Daoy (cell line): ENCODE measurements around the gene PLCZ1. TPM values are rescaled to one million over a fixed set of nuclear protein-coding genes. Genes with fewer than 3 reads are reported as not detected.
"Not testable (repeated sequence)": the region's sequence is repeated elsewhere in the genome, so short reads cannot be mapped to it uniquely, and the experiment has no call there.

Experiments
- DNase-seq: peaks from one replicate; pipeline ENCODE4 v3.0.0-alpha.2; 2015; ENCODE audit warnings: low read depth
- total RNA-seq: library from RNA; depleted of rRNA; stranded (reverse); fragments of >200 nt; shearing (Covaris generic); gene quantifications from 2 replicates; pipeline ENCODE4 v1.2.3, GENCODE V29; 2014

The PLCZ1 gene
- total RNA-seq, 1 experiment from 2014 or later, result not detected

GRCh38 chr12:18703321-18703720, 34.5 kb downstream of the PLCZ1 start:
- no peak for DNase-seq

- no peak for DNase-seq
Measured at GRCh38 chr12:18700271-18700670, 37.5 kb downstream of the PLCZ1 start.

GRCh38 chr12:18696971-18697602, 40.7 kb downstream of the PLCZ1 start:
- DNase-seq, result no peak

GRCh38 chr12:18693986-18694385, 43.8 kb downstream of the PLCZ1 start:
- not testable (repeated sequence) for DNase-seq

- no peak for DNase-seq
Measured at GRCh38 chr12:18690653-18691052, 47.2 kb downstream of the PLCZ1 start.

- no peak for DNase-seq
Measured at GRCh38 chr12:18689771-18690170, 48.0 kb downstream of the PLCZ1 start.

- no peak for DNase-seq
Measured at GRCh38 chr12:18684430-18684829, 53.4 kb downstream of the PLCZ1 start.

GRCh38 chr12:18683327-18684013, 54.3 kb downstream of the PLCZ1 start:
- DNase-seq, result no peak

GRCh38 chr12:18681818-18682217, 56.0 kb downstream of the PLCZ1 start:
- no peak for DNase-seq

GRCh38 chr12:18676996-18677588, 60.7 kb downstream of the PLCZ1 start:
- DNase-seq, result no peak

GRCh38 chr12:18676141-18676540, 61.7 kb downstream of the PLCZ1 start:
- no peak for DNase-seq

- no peak for DNase-seq
Measured at GRCh38 chr12:18658829-18659228, 79.0 kb downstream of the PLCZ1 start.

GRCh38 chr12:18658179-18658578, 79.6 kb downstream of the PLCZ1 start:
- DNase-seq, result no peak

- no peak for DNase-seq
Measured at GRCh38 chr12:18655351-18655750, 82.5 kb downstream of the PLCZ1 start.

GRCh38 chr12:18653465-18653864, 84.3 kb downstream of the PLCZ1 start:
- no peak for DNase-seq

- DNase-seq, result no peak
Measured at GRCh38 chr12:18652596-18652995, 85.2 kb downstream of the PLCZ1 start.

GRCh38 chr12:18651525-18651924, 86.3 kb downstream of the PLCZ1 start:
- no peak for DNase-seq

GRCh38 chr12:18646286-18646890, 91.4 kb downstream of the PLCZ1 start:
- DNase-seq, result no peak

- no peak for DNase-seq
Measured at GRCh38 chr12:18644564-18644963, 93.2 kb downstream of the PLCZ1 start.

GRCh38 chr12:18643681-18644080, 94.1 kb downstream of the PLCZ1 start:
- DNase-seq, result no peak

GRCh38 chr12:18640321-18640955, 97.4 kb downstream of the PLCZ1 start:
- DNase-seq, result no peak

GRCh38 chr12:18634382-18634781, 103.4 kb downstream of the PLCZ1 start:
- DNase-seq, result no peak
